Astrocyte (in vitro differentiated cells and primary cell): ENCODE results near the gene PPM1H.

ENCODE experiments used
- CTCF ChIP-seq: IDR thresholded peaks from 2 replicates; pipeline ENCODE4 v1.5.1; 2011; ENCODE audit warnings: low read depth, mild to moderate bottlenecking, inconsistent platforms, low read length, moderate library complexity; ENCODE audit not compliant: insufficient read depth
- EZH2 ChIP-seq: IDR thresholded peaks from 2 replicates; pipeline ENCODE4 v1.6.1; 2012; ENCODE audit warnings: mild to moderate bottlenecking, low read length, inconsistent platforms; ENCODE audit not compliant: insufficient read depth

GRCh38 chr12:62832558-62832957 lies 102.4 kb downstream of the PPM1H start:
- TF ChIP-seq CTCF (no peak), EZH2 (no peak)
